Colonic mucosa (tissue), 4 donors: ENCODE results near the gene LAMB4. TPM values are rescaled to one million over a fixed set of nuclear protein-coding genes. Genes with fewer than 3 reads are reported as not detected.

Experiments used
- DNase-seq: peaks from one replicate; pipeline ENCODE4 v3.0.0-alpha.2; 2020
- H3K27ac ChIP-seq: fragments of 200-600 bp; one replicate; pipeline ENCODE4 v1.8.0; 2021
- H3K27me3 ChIP-seq: fragments of 200-600 bp; one replicate; pipeline ENCODE4 v1.8.0; 2021
- H3K36me3 ChIP-seq: fragments of 200-600 bp; one replicate; pipeline ENCODE4 v1.8.0; 2021
- H3K4me1 ChIP-seq: fragments of 200-600 bp; one replicate; pipeline ENCODE4 v1.8.0; 2021; ENCODE audit warnings: mild to moderate bottlenecking
- H3K4me3 ChIP-seq: fragments of 200-600 bp; one replicate; pipeline ENCODE4 v1.8.0; 2021
- H3K9ac ChIP-seq, 2 donors: one replicate each; pipeline ENCODE4 v1.7.0; 2013; ENCODE audit warnings: control low read depth in 2 of 2, low read depth in 2 of 2, low read length in 2 of 2
- H3K9me3 ChIP-seq: fragments of 200-600 bp; one replicate; pipeline ENCODE4 v1.8.0; 2021
- CTCF ChIP-seq: fragments of 200-600 bp; IDR thresholded peaks from one replicate; pipeline ENCODE4 v1.8.0; 2022; ENCODE audit warnings: antibody characterized with exemption, mild to moderate bottlenecking
- intact Hi-C: fragments of 100-400 bp; cut with DNase I; formaldehyde crosslinking; loops from one replicate; pipeline ENCODE4 v1.14.1; 2022
- total RNA-seq, 2 donors: library from RNA; stranded (reverse); fragmentation: NEBNext Ultra II Directional in 1 of 2; extraction: Animal tissue kit (Norgen Biotek cat#: 25700) in 1 of 2; gene quantifications; one replicate each; pipeline ENCODE4 v1.2.1, GENCODE V29; 2021
- donor health status: healthy.
- donor health status: DM: no; HTN: no; CAD: no.
- donor health status: DM: no; HTN: no; CAD: no.

The LAMB4 gene
- total RNA-seq, 2 donors from 2014 or later, result 0.27 TPM; not detected in 1

GRCh38 chr7:108089381-108089780 lies 40.8 kb downstream of the LAMB4 start:
- intact Hi-C loops, result no loop called here
- H3K27me3 ChIP-seq, result no peaks in the 10 kb centered on the region
- H3K4me1 ChIP-seq, result no peaks in the 10 kb centered on the region

GRCh38 chr7:108088729-108089128 lies 41.4 kb downstream of the LAMB4 start:
- no peak overlapping the region for H3K4me3 ChIP-seq
- H3K27me3 ChIP-seq, result no peaks in the 10 kb centered on the region
- no peaks in the 10 kb centered on the region for H3K4me1 ChIP-seq
- H3K9ac ChIP-seq, result no peak overlapping the region
- no peak overlapping the region for H3K27ac ChIP-seq
- intact Hi-C loops, result no loop called here
- DNase-seq, result no peak
- no peaks in the 10 kb centered on the region for H3K36me3 ChIP-seq
- H3K9me3 ChIP-seq, result no peaks in the 10 kb centered on the region
- TF ChIP-seq CTCF, result no peak

More at GRCh38 chr7:108089381-108089780, 40.8 kb downstream of the LAMB4 start:
- no peak for TF ChIP-seq CTCF
- Histone ChIP-seq H3K27ac (no peak overlapping the region), H3K36me3 (no peaks in the 10 kb centered on the region), H3K4me3 (no peak overlapping the region), H3K9ac (no peak overlapping the region), H3K9me3 (no peaks in the 10 kb centered on the region)
- no peak for DNase-seq

GRCh38 chr7:108087778-108088177 lies 42.4 kb downstream of the LAMB4 start:
- TF ChIP-seq CTCF, result no peak
- Histone ChIP-seq H3K27ac (no peak overlapping the region), H3K27me3 (no peaks in the 10 kb centered on the region), H3K9ac (no peak overlapping the region), H3K4me3 (no peak overlapping the region), H3K4me1 (no peaks in the 10 kb centered on the region), H3K36me3 (no peaks in the 10 kb centered on the region), H3K9me3 (no peaks in the 10 kb centered on the region)
- intact Hi-C loops, result no loop called here
- no peak for DNase-seq

- Histone ChIP-seq H3K9me3 (no peaks in the 10 kb centered on the region), H3K4me1 (no peaks in the 10 kb centered on the region), H3K9ac (no peak overlapping the region), H3K27me3 (no peaks in the 10 kb centered on the region), H3K27ac (no peak overlapping the region), H3K36me3 (no peaks in the 10 kb centered on the region), H3K4me3 (no peak overlapping the region)
- no peak for TF ChIP-seq CTCF
- no peak for DNase-seq
- intact Hi-C loops, result no loop called here
Measured at GRCh38 chr7:108086962-108087361, 43.2 kb downstream of the LAMB4 start.

GRCh38 chr7:108086546-108086945 lies 43.6 kb downstream of the LAMB4 start:
- intact Hi-C loops, result no loop called here
- H3K9me3 ChIP-seq, result no peaks in the 10 kb centered on the region
- DNase-seq, result no peak
- H3K4me1 ChIP-seq, result no peaks in the 10 kb centered on the region
- no peaks in the 10 kb centered on the region for H3K36me3 ChIP-seq
- no peaks in the 10 kb centered on the region for H3K27me3 ChIP-seq
- no peak overlapping the region for H3K9ac ChIP-seq
- H3K27ac ChIP-seq, result no peak overlapping the region
- TF ChIP-seq CTCF, result no peak
- H3K4me3 ChIP-seq, result no peak overlapping the region

- DNase-seq, result no peak
- Histone ChIP-seq H3K4me3 (no peak overlapping the region), H3K9ac (no peak overlapping the region), H3K36me3 (no peaks in the 10 kb centered on the region), H3K27ac (no peak overlapping the region), H3K27me3 (no peaks in the 10 kb centered on the region), H3K4me1 (no peaks in the 10 kb centered on the region), H3K9me3 (no peaks in the 10 kb centered on the region)
- intact Hi-C loops, result no loop called here
- TF ChIP-seq CTCF, result no peak
Measured at GRCh38 chr7:108083980-108084379, 46.2 kb downstream of the LAMB4 start.
